SK-N-MC (cell line): ENCODE data around the gene SEC14L1.

ENCODE experiments used
- DNase-seq: peaks from one replicate; pipeline ENCODE4 v3.0.0-alpha.2; 2011; ENCODE audit warnings: low read depth, low spot score
- H3K27ac ChIP-seq: fragments of 200-600 bp; sonication (generic); 2 replicates; pipeline ENCODE4 v1.5.1; 2016; ENCODE audit warnings: mixed run types
- H3K36me3 ChIP-seq: fragments of 200-600 bp; sonication (generic); 2 replicates; pipeline ENCODE4 v1.6.1; 2017; ENCODE audit warnings: antibody characterized with exemption, low read length, mixed read lengths; ENCODE audit not compliant: insufficient read depth
- H3K4me3 ChIP-seq: fragments of 200-600 bp; sonication (generic); 2 replicates; pipeline ENCODE4 v1.5.1; 2016
- H3K9ac ChIP-seq: fragments of 200-600 bp; sonication (generic); 2 replicates; pipeline ENCODE4 v1.8.0; 2017; ENCODE audit warnings: mixed run types, mixed read lengths; ENCODE audit not compliant: insufficient read length
- H3K9me3 ChIP-seq: fragments of 200-600 bp; sonication (generic); 2 replicates; pipeline ENCODE4 v1.6.1; 2017; ENCODE audit warnings: low read depth, mild to moderate bottlenecking, antibody characterized with exemption, low read length, moderate library complexity, mixed read lengths
- EZH2 ChIP-seq: fragments of 200-600 bp; sonication (generic); IDR thresholded peaks from one replicate; pipeline ENCODE4 v1.6.1; 2017; ENCODE audit warnings: antibody characterized with exemption
- FOXP2 ChIP-seq: optimal IDR thresholded peaks from 2 replicates; pipeline ENCODE3; 2011; ENCODE audit warnings: mild to moderate bottlenecking, moderate library complexity; ENCODE audit not compliant: insufficient read depth; ENCODE audit errors: extremely low read length, control extremely low read depth
- POLR2AphosphoS5 ChIP-seq: IDR thresholded peaks from 2 replicates; pipeline ENCODE4 v1.6.1; 2012; ENCODE audit warnings: mild to moderate bottlenecking, low read depth, low read length, borderline replicate concordance

SEC14L1 gene

GRCh38 chr17:77222356-77222755, 81.6 kb downstream of the SEC14L1 start:
- no peaks in the 10 kb centered on the region for H3K9me3 ChIP-seq
- no peak overlapping the region for H3K9ac ChIP-seq
- TF ChIP-seq POLR2AphosphoS5 (no peak), EZH2 (no peak), FOXP2 (no peak)
- no peak overlapping the region for H3K27ac ChIP-seq
- H3K36me3 ChIP-seq, result peaks cover 14% of the 10 kb centered on the region; the same call in 1 of the 2 replicates
- no peak for DNase-seq
- H3K4me3 ChIP-seq, result no peak overlapping the region

DNA sequence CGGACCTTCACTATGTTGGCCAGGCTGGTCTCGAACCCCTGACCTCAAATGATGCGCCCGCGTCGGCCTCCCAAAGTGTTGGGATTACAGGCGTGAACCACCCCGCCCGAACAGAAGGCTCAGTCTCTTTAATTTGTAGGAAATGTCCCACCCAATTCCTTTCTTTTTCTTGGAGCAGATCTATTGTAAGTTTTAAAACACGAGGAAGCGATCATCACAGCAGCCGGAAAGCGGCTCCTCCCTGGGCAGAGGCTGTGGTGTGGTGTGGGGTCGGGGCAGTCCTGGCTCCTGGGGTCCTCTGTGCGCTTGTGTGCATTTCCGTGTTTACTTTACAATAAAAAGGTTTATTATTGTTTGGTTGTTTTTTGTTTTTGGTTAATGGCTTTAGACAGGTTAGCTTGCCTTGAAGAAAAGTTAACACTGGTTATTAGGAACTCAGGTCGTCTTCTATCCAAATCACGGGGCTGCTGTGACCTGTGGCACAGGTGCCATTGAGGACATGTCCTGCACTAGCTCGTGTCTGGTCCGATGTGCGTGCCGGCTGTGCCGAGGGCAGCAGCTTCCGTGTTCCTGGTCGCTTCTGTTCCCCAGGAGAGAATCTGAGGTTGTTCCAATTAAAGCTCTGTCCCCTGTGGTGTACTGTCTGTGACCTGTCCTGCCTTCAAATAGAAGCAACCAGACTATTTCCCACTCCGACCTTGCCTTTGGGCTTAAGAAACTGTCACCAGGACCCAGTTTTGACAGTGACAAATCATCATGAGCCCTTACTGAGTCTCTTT, 83.1 kb downstream of the SEC14L1 start:
- H3K9ac ChIP-seq, result no peak overlapping the region
- peak overlapping the region; percentile 13; the same call in 1 of the 2 replicates for H3K27ac ChIP-seq
- no peak overlapping the region for H3K4me3 ChIP-seq
- H3K9me3 ChIP-seq, result no peaks in the 10 kb centered on the region
- H3K36me3 ChIP-seq, result peaks cover 1% of the 10 kb centered on the region; the same call in 1 of the 2 replicates
- no peak for DNase-seq
- no peak for TF ChIP-seq POLR2AphosphoS5

DNA sequence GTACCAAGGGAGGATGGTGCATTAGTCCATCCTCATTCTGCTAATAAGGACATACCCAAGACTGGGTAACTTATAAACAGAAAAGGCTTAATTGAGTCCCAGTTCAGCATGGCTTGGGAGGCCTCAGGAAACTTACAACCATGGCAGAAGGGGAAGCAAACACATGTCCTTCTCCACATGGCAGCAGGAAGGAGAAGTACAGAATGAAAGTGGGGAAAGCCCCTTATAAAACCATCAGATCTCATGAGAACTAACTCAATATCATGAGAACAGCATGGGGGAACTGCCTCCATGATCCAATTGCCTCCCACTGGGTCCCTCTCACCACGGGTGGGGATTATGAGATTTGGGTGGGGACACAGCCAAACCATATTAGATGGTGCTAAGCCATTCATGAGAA, 84.5 kb downstream of the SEC14L1 start:
- Histone ChIP-seq H3K9me3 (no peaks in the 10 kb centered on the region), H3K36me3 (no peaks in the 10 kb centered on the region), H3K27ac (no peak overlapping the region), H3K9ac (no peak overlapping the region), H3K4me3 (no peak overlapping the region)
- DNase-seq, result no peak
- TF ChIP-seq POLR2AphosphoS5 (no peak), FOXP2 (no peak), EZH2 (no peak)

DNA sequence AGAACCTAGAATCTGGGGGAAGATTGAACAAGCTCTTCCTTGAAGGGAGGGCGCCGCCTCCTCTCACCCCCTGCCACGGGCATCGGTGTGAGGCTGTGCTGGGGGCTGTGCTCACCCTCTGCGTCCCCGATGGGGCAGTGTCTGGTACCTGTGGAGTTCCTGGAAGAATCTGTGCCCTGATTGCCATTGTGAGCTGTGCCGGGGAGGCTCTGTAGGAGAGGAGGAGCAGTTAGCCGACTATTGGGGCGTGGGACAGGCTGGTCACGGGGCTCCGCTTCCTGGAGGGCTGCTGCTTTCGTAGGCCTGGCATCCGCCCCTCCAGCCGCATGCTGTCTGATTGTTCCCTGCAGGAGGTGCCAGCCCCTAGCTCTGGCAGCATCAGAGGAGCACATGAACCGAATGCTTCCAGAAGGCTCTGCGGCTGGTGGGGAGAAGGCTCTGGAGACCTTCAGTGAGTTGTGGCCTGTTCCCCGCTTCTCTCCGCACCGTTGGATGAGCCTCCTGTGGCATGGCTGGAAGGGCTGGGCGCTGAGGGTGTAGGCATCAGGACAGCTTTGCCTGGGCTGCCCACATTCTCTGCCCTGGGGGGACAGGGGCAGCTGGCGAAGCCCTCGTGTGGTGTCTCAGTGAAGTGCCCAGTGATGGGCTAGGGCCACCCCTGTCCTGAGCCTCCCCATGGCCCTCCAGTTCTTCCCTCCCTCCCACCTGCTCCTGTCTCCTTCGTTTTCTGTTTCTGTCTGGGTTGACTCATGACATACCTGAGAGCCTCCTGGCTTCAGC, 86.9 kb downstream of the SEC14L1 start:
- H3K9me3 ChIP-seq, result no peaks in the 10 kb centered on the region
- TF ChIP-seq POLR2AphosphoS5, result no peak
- no peak for TF ChIP-seq FOXP2
- no peak for TF ChIP-seq EZH2
- H3K36me3 ChIP-seq, result no peaks in the 10 kb centered on the region
- no peak overlapping the region for H3K9ac ChIP-seq
- H3K27ac ChIP-seq, result no peak overlapping the region
- H3K4me3 ChIP-seq, result no peak overlapping the region
- no peak for DNase-seq

DNA sequence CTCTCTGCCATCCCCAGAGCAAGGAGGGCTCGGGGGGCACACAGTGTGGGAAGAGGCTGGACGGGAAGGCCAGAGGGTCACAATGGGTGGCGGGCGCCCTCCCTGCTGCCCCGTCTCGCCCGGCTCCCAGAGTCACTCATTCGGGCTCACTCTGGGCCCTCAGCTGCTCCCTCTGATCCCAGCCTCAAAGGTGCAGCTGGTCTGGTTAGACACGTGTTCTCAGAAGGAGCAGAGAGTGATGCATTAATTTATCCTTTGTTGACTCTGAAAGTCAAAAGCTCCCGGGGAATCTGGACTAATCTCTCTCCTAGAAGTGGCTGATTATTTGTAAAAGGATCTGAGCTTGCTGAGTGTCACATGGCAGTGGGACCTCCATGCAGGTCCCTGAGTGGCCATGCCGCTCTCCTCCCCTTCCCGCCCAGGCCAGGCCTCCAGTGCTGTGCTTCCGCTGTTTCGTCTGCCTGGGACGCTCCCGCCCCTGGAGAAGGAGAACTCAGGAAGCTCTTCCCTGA, 87.5 kb downstream of the SEC14L1 start:
- no peak for DNase-seq
- TF ChIP-seq POLR2AphosphoS5 (no peak), EZH2 (no peak), FOXP2 (no peak)
- peaks cover 2% of the 10 kb centered on the region; the same call in 1 of the 2 replicates for H3K9me3 ChIP-seq
- H3K36me3 ChIP-seq, result no peaks in the 10 kb centered on the region
- H3K4me3 ChIP-seq, result no peak overlapping the region
- H3K9ac ChIP-seq, result peak overlapping the region; percentile 7
- H3K27ac ChIP-seq, result 0 out of 2 replicates have a peak overlapping the region, but pooled peaks have one; percentile 55

DNA sequence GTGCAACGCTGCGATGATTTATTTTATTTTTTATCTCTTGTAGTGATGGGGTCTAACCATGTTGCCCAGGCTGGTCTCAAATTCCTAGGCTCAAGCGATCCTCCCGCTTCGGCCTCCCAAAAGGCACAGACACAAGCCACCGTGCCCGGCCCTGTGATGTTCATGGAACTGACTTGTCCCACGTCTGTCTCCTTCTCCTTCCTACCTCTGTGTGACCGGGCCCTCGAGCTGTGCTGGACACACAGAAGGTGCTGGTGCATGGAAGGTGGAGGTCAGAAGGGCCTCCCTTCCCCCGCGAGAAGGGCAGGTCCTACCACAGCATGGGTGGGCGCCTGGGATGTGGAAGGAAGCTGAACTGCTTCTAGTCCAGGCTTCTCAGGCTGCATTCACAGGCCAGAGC, 88.0 kb downstream of the SEC14L1 start:
- Histone ChIP-seq H3K9ac (peak overlapping the region; percentile 7), H3K36me3 (no peaks in the 10 kb centered on the region), H3K4me3 (no peak overlapping the region), H3K27ac (0 out of 2 replicates have a peak overlapping the region, but pooled peaks have one; percentile 55), H3K9me3 (peaks cover 2% of the 10 kb centered on the region; the same call in 1 of the 2 replicates)
- DNase-seq, result no peak
- no peak for TF ChIP-seq EZH2
- no peak for TF ChIP-seq POLR2AphosphoS5
- TF ChIP-seq FOXP2, result no peak

GRCh38 chr17:77229786-77230435, 89.1 kb downstream of the SEC14L1 start:
- no peak for TF ChIP-seq EZH2
- TF ChIP-seq FOXP2, result no peak
- TF ChIP-seq POLR2AphosphoS5, result no peak
- Histone ChIP-seq H3K9me3 (peaks cover 2% of the 10 kb centered on the region; the same call in 1 of the 2 replicates), H3K27ac (no peak overlapping the region), H3K4me3 (no peak overlapping the region), H3K36me3 (no peaks in the 10 kb centered on the region), H3K9ac (no peak overlapping the region)
- no peak for DNase-seq

DNA sequence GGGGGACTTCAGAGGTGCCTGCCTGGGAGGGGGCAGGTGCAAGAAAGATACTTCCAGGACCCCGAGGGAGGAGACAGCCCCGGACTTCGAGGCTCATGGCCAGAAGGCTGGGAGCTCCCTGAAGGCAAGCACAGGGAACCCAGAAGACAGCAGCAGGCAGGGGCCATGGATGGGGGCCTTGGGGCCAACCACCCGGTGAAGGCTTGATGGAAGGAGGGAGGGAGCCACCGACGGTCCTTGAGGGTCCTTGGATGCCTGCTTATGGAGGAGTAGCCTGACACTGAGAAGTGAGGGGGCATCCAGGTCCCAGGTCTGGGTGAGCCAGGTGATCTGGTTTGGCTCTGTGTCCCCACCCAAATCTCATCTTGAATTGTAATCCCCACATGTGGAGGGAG, 89.7 kb downstream of the SEC14L1 start:
- Histone ChIP-seq H3K9ac (no peak overlapping the region), H3K36me3 (no peaks in the 10 kb centered on the region), H3K27ac (no peak overlapping the region), H3K4me3 (no peak overlapping the region), H3K9me3 (peaks cover 2% of the 10 kb centered on the region; the same call in 1 of the 2 replicates)
- DNase-seq, result no peak
- no peak for TF ChIP-seq POLR2AphosphoS5
- TF ChIP-seq EZH2, result no peak
- no peak for TF ChIP-seq FOXP2
